Hematopoietic multipotent progenitor cell treated with erythropoietin and hydrocortisone succinate and interleukin-3 and kit ligand, for 17 days (in vitro differentiated cells): ENCODE measurements around the gene COQ10B.
A peak's percentile ranks its signal among the peaks of the same experiment; 100 is the strongest.
"Not testable (repeated sequence)": the region's sequence is repeated elsewhere in the genome, so short reads cannot be mapped to it uniquely, and the experiment has no call there.

Source experiments
- DNase-seq: peaks from one replicate; pipeline ENCODE4 v3.0.0-alpha.2; 2015; ENCODE audit warnings: low spot score

Gene COQ10B

DNA sequence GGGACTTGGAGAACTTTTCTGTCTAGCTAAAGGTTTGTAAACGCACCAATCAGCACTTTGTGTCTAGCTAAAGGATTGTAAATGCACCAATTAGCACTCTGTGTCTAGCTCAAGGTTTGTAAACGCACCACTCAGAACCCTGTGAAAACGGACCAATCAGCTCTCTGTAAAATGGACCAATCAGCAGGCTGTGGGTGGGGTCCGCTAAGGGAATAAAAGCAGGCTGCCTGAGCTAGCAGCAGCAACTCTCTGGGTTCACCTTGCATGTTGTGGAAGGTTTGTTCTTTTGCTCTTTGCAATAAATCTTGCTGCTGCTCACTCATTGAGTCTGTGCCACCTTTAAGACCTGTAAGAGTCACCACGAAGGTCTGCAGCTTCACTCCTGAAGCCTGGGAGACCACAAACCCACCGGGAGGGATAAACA is 2.4 kb upstream of the COQ10B start:
- not testable (repeated sequence) for DNase-seq

DNA sequence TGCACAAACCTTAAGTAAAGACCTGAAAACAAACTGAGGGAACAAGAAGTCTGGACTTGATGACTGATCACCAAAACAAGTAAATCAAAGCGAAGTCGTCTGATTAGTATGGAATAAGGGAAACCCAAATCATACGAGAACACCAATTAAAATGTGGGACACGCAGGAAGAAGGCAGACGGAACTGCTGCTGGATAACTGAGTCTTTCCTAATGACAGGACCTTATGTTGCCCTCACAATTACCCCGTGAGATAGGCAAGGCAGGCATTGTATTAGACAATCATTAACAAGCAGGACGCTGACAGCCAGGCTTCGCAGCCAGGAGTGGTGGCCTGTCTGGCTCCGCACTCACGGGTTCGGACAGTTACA is 614 bp upstream of the COQ10B start:
- DNase-seq: no peak

DNA sequence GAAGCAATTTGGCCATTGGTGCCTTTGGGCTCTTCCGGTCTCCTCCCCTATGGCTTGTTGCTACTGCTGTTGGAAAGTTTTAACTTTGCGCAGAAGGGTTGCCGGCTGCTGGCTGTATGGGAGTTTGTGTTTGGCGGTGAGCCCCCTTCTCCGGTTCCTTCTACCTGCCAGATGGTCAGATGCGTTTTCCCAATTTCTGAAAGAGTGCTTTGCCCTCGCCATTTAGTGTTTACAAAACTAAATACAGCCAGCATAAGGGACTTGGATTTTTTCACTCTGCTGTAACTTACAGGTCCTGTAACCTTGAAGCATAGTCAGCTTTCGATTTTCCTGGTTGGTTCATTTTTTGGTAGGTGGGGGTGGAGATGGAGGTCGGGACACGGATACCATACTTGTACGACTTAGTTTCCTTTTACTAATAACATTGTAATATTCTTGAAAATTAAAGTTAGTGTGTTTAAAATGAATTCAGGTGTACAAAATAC is 604 bp downstream of the COQ10B start:
- no peak for DNase-seq

DNA sequence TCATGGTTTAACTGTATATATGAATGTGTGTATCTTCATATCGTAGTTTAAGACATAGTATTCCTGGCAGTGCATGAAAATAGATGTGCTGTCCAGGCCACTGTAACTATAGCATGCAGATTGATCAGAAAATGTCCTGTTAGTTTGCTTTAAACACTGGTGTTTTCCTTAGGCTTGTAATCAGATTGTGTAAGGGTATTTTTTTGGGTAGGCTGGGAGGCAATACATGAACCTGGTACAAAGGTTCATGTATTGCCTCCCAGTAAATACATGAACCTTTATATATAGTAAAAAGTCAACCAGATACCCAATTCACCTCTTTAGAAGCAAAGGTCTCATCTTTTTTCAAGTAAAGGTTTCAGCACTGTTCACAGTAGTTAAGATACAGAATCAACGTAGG is 1.6 kb downstream of the COQ10B start:
- DNase-seq: peak; percentile 43

DNA sequence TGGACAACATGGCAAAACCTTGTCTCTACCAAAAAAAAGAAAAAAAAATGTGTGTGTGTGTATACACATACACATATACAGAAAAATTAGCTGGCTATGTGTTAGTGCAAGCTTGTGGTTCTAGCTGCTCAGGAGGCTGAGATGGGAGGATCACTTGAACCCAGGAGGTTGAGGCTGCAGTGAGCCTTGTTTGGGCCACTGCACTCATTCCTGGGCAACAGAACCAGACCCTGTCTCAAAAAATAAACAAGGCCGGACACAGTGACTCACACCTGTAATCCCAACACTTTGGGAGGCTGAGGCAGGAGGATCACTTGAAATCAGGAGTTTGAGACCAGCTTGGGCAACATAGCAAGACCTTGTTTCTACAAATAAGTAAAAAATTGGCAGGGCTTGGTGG is 2.1 kb downstream of the COQ10B start:
- no peak for DNase-seq

DNA sequence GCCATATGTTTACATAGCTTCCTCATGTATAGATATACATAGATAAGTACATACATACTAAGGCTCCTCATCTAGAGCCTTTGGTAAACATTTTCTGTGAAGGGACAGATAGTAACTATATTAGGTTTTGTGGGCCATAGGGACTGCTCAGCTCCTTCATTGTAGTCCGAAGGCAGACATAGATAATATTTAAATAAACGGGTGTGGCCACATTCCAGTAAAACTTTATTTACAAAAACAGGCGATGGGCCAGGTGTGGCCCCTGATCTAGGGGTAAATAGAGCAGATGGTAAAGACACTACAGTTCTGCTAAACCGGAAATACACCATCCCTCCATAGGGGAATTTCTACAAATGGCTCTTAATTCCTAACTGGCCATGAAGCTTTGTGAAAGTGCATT is 7.3 kb downstream of the COQ10B start:
- DNase-seq: peak; percentile 54

DNA sequence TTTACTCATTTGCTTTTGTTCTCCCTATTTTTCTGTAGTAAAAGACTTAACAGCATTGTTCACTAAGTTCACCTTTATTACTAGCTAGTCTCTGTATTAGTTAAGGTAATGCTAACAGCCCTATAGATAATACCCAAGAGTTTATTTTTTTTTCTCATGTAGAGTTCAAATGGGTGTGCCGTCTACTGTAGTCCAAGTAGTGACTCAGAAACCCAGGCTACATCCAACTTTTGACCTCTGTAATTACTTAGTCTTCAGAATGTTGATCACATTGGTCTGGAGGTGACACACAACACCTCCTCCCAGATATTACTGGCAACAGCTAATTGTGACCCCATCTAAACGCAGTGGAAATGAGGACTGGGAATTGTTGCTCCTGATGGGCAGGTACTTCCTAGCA is 7.7 kb downstream of the COQ10B start:
- DNase-seq: peak; percentile 69

DNA sequence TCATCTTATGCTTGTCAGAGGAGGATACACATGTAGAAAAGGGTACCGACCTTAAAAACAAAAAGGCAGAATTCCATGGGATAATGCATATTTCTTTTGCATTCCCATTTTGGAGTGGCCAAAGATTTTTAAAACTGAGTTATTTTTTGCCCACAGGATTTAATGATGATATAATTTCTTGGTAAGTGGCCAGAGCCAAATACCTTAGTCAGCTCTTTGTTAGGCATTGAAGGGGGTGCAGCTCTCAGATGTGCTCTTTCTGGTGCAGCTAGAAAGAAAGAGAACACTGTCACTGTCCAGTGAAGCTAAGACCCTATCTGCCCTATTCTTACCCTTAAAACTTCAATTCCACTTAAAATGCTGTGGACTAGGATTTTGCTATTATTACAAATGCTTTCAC is 10.8 kb downstream of the COQ10B start:
- DNase-seq: no peak

DNA sequence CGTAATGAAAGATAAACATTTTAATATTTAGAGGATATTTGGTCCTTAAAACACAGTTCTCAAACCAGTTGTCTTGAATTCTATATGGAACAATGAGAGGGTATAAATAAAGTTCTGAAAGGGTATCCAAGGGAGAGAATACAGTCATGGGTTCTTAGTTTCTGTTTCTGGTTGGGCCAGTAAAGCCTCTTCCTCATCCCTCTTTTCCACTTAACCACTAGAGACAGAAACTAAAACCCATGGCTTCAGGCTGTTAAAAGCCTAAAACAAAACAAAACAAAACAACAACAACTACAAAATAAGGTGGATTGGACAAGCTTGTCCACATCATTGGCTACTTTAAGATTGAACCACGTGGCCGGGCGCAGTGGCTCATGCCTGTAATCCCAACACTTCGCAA is 18.8 kb downstream of the COQ10B start:
- DNase-seq: no peak

DNA sequence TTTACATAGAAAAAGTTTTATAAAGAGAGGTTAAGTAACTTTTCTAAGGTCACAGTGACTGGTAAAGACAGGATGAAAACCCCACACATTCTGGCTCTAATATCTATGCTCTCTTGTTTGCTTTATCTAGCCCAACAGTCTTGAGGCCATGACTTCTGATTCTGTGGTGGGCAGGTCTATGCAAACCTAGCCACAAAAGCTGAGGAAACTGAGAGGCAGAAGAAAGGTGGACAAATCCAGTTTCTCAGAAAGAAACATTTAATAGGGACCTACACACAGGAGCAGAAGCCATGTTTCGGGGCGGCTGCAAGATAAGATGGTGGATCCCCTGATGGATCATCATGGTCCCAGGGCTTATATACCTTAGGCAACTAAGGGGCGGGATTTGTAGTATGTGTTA is 24.4 kb downstream of the COQ10B start:
- peak; percentile 61 for DNase-seq

DNA sequence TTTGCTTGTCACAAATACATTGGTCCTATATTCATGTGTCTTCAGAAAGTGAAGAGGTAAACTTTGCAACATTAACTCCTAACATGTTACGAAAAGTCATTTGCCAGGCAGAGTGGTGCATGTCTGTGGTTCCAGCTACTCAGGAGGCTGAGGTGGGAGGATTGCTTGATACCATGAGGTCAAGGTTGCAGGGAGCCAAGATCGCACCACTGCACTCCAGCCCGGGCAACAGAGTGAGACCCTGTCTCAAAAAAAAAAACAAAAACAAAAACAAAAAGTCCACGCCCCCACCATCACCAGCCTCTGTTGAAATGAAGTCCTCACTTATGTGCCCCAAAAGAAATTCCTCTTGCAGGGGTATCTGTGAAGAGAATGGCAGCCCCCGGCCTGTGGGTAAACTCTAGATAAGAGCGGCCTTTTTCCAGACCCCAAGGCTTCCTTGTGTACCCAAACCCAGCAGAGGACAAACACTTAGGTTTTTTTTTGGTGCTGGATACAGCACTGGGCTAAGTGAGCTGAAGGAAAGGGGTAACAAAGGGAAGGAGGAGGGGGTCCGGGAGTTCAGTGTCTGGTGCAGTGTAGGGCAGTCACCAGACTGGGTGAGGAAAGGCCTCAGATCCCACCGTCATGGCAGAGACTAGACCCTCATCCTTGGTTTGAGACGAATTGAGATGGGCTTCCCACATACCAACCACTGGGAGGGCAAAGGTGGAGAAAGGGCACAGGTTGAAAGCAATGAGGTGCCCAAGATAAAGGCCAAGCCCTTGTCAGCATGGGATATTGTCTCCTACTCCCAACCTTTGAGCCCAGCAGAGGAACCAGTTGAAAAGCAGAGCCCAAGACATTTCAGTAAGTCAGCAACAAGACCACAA is 27.0 kb downstream of the COQ10B start:
- no peak for DNase-seq

DNA sequence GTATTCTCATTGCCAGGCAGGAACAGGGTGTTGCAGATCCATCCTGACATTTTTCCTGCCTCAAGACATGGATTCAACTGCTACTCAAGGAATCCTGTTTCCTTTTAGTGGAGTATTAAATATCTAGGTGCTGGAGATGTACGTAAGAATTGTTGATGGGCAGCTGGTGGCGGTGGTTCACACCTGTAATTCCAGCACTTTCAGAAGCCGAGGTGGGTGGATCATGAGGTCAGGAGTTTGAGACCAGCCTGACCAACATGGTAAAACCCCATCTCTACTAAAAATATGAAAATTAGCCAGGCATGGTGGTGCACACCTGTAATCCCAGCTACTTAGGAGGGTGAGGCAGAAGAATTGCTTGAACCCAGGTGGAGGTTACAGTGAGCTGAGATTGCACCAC is 30.9 kb downstream of the COQ10B start:
- DNase-seq: not testable (repeated sequence)

DNA sequence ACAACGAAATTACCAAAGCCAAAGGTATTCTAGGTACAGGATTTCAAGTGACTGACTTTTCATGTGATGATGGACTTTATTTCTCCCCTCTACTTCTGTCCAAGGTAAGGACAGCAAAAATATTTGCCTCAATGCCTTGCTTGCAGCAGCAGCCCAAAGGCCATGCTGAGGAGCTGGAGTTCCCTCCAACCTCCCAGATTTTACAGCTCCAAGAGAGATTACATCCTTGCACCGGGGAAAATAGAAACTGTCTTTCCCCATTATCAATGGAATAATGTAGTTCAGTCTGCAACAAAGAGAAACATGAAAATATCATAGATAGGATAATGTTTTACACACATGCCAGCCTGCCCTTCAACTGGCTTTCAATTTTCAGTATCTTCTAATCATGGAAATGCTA is 32.8 kb downstream of the COQ10B start:
- DNase-seq: no peak

DNA sequence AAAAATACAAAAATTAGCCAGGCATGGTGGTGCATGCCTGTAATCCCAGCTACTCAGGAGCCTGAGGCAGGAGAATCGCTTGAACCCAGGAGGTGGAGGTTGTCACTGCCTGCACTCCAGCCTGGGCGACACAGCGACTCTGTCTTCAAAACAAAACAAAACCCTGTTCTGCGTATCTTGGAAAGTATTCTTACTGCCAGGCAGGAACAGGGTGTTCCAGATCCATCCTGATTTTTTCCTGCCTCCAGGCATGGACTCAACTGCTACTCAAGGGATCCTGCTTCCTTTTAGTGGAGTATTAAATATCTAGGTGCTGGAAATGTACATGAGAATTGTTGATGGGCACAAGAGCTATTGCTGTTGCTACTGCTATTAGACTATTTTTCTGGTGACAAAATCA is 34.0 kb downstream of the COQ10B start:
- DNase-seq: no peak

DNA sequence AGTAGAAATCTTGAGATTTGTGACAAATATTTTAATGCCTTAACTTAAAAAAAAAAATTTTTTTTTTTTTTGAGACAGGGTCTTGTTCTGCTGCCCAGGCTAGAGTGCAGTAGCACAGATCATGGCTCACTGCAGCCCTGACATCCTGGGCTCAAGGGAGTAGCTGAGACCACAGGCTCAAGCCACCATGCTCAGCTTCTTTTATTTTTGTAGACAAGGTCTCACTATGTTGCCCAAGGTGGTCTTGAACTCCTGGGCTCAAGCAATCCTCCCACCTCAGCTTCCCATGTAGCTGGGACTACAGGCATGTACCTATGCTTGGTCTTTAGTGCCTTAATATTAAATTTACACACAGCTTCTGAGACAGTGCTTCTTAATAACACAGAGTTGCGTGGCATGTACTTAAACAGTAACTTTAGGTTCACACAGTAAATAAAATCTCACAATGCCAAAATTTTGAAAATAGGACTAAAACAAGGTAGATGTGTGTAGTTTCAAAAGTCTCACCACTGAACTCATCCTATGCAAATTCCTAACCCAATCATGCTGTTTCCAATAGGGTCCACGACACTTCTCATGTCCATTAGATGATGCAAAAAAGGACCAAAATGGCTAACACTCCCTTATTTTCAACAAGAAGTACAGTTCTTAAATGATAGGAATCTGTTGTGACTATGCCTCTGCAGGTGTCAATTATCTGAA is 42.2 kb downstream of the COQ10B start:
- no peak for DNase-seq

DNA sequence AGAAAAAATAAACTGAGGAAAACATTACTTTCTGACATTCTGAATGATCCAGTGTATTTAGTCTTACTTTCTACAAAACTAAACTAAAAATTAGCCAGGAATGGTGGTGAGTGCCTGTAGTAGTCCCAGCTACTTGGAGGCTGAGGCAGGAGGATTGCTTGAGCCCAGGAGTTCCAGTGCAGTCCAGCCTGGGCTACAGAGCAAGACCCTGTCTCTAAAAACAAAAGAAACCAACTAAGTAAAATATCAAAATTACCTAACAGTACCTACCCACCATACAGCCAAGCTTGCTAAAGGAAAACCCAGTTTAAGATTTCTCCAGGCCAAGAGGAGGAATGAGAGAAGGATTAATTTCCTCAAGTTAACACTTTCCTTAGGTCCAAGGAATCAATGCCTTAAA is 43.3 kb downstream of the COQ10B start:
- DNase-seq: peak; percentile 32

DNA sequence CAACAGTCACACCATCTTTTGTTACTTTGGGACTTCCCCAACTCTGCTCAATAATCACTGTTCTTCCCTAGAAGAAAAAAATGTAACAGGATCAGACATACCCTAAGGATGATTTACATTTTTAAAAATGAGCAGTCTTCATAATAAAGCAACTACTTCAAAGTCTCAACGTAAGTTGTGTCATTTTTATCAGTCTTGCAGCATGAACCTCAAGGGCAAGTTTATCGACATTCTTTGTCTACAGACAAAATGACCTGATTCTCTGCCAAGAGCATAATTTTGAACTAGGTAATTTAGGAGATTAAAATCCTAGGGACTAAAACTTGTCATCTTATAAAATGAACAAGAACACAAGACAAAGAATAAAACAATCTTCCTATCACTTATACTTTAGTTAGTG is 44.0 kb downstream of the COQ10B start:
- DNase-seq: peak; percentile 48

DNA sequence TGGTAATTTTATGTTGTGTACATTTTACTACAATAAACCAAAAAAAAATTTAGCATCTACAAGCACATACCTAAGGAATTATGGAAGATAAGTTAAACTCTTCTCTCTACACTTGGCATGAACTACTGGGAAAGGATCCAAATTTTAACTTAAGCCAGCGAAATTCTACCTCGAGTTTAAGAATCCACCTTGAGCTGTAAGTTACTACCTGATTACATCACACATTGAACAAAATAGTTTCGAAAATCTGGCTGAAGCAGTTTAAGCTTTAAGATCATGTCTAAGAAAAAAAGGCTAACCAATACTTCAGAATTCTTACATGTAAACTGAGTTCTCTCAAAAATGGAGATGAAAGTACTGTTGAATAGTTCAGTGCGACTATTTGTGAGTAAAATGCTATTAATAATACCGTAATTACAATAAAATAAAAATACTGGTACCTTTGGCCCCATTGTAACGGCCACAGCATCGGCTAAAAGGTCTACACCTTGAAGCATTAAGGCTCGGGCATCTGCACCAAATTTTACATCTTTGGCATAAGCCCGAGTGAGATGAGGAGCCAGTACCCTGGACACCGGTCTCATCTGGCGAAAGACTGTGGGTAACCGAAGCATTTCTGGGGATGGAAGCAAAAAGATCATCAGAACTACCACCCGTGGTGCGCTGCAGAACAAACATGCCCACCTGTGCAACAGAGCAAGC is 45.0 kb downstream of the COQ10B start:
- DNase-seq: peak; percentile 63

DNA sequence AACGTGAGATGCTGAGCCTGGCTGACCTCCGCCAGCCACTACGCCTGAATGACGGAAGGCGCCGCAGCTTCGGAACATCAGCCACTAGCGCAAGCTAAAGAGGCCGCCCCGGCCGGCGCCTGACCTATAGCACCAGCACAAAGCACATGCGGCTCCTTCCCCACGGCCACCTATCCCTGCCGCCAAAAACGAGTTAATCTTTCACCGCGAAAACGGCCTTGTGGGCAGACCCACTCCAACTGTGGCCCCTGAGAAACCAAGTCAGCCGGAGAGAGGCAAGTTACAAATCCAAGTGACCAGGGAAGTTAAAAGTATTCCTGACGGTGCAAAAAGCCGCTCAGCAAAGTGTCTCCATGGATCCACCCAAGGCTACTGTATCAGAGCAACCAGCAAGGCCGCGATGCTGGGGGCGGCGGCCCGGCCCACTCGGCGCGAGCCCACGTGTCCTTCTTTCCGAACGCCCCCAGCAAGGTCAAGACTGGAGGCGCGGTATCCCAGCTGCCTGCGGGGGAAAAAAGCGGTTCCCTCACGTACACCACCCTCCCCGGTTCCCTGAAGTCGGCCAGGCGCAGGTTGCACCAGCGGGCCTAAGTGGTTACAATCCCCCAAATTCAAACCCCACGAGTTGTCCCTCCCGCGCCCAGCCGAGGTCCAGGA is 45.7 kb downstream of the COQ10B start:
- peak; percentile 66 for DNase-seq

DNA sequence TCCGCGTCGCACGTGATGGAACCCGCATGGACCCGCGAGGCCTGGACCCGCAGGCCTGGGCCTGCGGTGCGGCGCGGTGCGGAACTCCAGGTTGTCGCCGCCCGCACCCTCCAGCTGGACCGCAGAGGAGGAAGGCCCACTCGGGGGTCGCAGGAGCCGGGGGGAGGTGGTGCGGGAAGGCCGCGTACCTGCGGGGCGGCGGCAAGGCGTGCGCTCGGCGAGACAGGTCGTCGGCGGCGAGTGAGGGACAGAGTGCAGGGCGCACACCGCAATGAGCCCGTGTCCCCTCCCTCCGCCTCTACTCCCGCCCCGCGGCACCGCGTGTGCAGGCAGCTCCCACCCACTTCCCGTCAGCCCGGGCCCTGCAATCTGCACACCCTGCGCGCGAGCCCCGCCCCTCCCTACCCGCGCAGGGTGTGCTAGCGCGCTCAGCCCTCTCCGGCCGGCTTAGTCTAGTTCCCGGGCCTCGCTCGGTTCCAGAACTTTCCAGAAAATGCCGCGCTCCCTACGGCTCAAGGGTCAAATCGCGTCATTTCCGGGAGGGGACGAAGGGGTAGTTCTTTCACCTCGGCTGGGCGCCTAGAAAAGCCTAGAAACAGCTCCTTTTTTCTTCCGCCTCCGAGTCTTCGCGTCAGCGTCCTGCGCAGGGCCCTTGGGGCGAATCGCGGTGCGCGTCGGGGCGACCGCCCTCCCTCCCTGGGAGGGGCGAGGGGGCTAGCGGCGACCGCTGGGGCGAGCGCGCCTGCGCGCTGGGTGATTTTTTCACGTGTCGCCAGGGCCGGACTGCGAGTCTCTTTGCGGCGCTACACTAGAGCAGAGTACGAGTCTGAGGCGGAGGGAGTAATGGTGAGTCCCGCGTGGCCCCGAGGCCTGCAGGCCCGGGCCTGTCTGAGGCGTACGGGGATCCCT is 46.5 kb downstream of the COQ10B start, which contains the start of the genes HSPD1 and HSPE1:
Gene HSPD1 (minus strand): TSS at position 247 of the 909 bp plus-strand sequence. CDS start 992 bp downstream, outside the sequence.
Gene HSPE1 (plus strand): TSS at position 786 of the 909 bp plus-strand sequence. CDS start 58 bp downstream, at position 844.
- DNase-seq: peak; percentile 97
